Small intestine (tissue), 7 donors: ENCODE data around the gene ATP8B3. TPM values are rescaled to one million over a fixed set of nuclear protein-coding genes. Genes with fewer than 3 reads are reported as not detected.

Experiments used
- DNase-seq, 2 donors: peaks; one replicate each; pipeline versions ENCODE4 v3.0.0 to v3.0.0-alpha.2; 2013
- FAIRE-seq: peaks from 2 replicates; lab custom pipeline; 2012; peaks lifted over from hg19 to GRCh38; lab: Jason Lieb, UNC
- H3K27ac ChIP-seq, 3 donors: one replicate each; pipeline ENCODE4 v1.5.1; 2013; ENCODE audit warnings: low read length in 2 of 3, mild to moderate bottlenecking in 2 of 3, control low read depth in 1 of 3, inconsistent platforms in 1 of 3, low read depth in 1 of 3, moderate library complexity in 1 of 3
- H3K27me3 ChIP-seq, 3 donors: one replicate each; pipeline ENCODE4 v1.6.1; 2013; ENCODE audit warnings: low read length in 3 of 3, inconsistent platforms in 1 of 3; ENCODE audit not compliant: control insufficient read depth in 3 of 3, insufficient read depth in 3 of 3
- H3K36me3 ChIP-seq, 3 donors: one replicate each; pipeline ENCODE4 v1.6.1; 2013; ENCODE audit warnings: low read length in 3 of 3, inconsistent platforms in 1 of 3, low read depth in 1 of 3, mild to moderate bottlenecking in 1 of 3, moderate library complexity in 1 of 3; ENCODE audit not compliant: control insufficient read depth in 3 of 3, insufficient read depth in 2 of 3
- H3K4me1 ChIP-seq, 3 donors: one replicate each; pipeline ENCODE4 v1.6.1; 2013; ENCODE audit warnings: low read length in 2 of 3, inconsistent platforms in 1 of 3, low read depth in 1 of 3, mild to moderate bottlenecking in 1 of 3, moderate library complexity in 1 of 3; ENCODE audit not compliant: control insufficient read depth in 3 of 3, insufficient read depth in 2 of 3
- H3K4me3 ChIP-seq, 3 donors: one replicate each; pipeline ENCODE4 v1.5.1; 2013; ENCODE audit warnings: low read length in 3 of 3, control low read depth in 1 of 3, inconsistent platforms in 1 of 3, low read depth in 1 of 3, mild to moderate bottlenecking in 1 of 3, moderate library complexity in 1 of 3
- H3K9me3 ChIP-seq, 2 donors: one replicate each; pipeline ENCODE4 v1.6.1; 2013; ENCODE audit warnings: low read depth in 1 of 2, low read length in 1 of 2; ENCODE audit not compliant: control insufficient read depth in 2 of 2, insufficient read depth in 1 of 2
- WGBS, 3 donors: extraction: QIAGEN DNeasy Blood & Tissue Kit; methylation state at CpG; one replicate each; pipeline ENCODE4 v1.1.7; 2013; 5-methylcytosine and 5-hydroxymethylcytosine counted together
- polyA plus RNA-seq, 4 donors: library from polyadenylated mRNA; stranded (reverse) in 3 of 4; unstranded in 1 of 4; fragments of 200-250 nt in 3 of 4; fragments of 120-200 nt in 1 of 4; gene quantifications; one replicate each; pipeline versions ENCODE4 v1.2.1 to v1.2.3, GENCODE V29; 2013
- donor health status: healthy with polysubstance abuse.
- donor health status: control.
- donor health status: control.
- donor health status: Bipolar disorder and iron deficiency.
- donor health status: healthy.

Gene ATP8B3
- polyA plus RNA-seq, 4 donors: 0.45 to 0.52 (median 0.47) TPM; not detected in 1

DNA sequence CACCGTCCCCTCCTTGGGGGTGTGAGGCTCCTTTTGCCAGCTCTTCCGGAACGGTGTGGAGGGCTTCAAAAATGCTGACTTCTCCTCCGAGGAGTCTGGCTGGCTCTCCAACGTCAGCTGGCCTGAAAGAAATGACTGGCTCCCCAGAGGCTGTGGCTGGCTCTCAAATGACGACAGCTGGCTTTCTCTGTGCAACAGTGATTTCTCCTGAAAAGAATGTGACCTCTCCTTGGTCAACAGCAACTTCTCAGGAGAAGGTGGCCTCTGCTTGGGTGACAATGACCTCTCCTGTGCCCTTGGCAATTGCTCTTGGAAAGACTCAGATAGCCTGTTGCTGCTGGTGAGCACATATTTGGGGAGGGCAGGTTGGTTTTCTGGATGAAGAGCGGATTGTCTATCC is 29.6 kb downstream of the ATP8B3 start:
- H3K36me3 ChIP-seq: no peaks in the 10 kb centered on the region
- H3K4me1 ChIP-seq: no peaks in the 10 kb centered on the region
- DNase-seq (no peak), FAIRE-seq (no peak)
- no peak overlapping the region for H3K27ac ChIP-seq
- peaks cover 0 to 14% of the 10 kb centered on the region in 2 donors for H3K9me3 ChIP-seq
- H3K27me3 ChIP-seq: peaks cover 0 to 72% (median 23%) of the 10 kb centered on the region in 3 donors
- no peak overlapping the region for H3K4me3 ChIP-seq
- 70 to 79% (median 74%) methylated on average over 7 of the region's 7 CpGs for WGBS, 3 donors

DNA sequence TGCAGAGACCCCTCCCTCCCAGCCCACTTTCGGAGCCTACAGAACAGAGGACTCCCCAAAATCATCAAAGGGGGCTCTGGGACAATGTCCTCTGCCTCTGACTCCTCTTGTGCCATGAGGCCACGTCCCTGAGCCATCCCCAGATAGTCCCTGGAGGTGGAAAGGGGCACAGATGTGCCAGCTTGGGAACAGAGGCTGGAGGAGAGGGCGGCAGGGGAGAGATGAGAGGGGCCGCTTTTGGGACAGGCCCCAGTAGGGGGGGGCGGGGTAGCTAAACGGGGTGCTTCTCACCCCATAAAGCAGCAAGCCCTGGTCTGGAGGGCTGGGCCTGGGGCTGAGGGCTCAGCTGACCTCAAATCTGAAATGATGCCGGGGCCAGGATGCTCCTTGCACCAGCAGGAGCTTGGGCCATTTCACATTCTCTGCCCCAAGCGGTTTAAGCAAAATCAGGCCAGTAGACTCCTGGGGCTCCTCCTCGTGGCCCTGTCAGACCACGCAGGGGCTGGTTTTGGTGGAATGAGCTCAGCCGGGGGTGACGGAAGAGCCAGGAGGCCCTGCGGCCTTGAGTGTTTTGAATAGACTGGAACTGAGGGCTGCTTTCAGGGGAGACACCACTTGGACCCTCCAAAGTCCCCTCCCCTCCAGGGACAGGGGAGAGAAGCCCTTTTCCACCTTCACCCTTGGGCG is 31.7 kb downstream of the ATP8B3 start:
- H3K27me3 ChIP-seq: peaks cover 0 to 91% (median 34%) of the 10 kb centered on the region in 3 donors
- H3K4me1 ChIP-seq: no peaks in the 10 kb centered on the region
- H3K36me3 ChIP-seq: no peaks in the 10 kb centered on the region
- H3K9me3 ChIP-seq: peaks cover 0 to 16% of the 10 kb centered on the region in 2 donors
- no peak overlapping the region for H3K4me3 ChIP-seq
- no peak overlapping the region for H3K27ac ChIP-seq
- WGBS, 3 donors: 33 to 40% (median 38%) methylated on average over 14 of the region's 14 CpGs
- FAIRE-seq (no peak), DNase-seq (no peak)

DNA sequence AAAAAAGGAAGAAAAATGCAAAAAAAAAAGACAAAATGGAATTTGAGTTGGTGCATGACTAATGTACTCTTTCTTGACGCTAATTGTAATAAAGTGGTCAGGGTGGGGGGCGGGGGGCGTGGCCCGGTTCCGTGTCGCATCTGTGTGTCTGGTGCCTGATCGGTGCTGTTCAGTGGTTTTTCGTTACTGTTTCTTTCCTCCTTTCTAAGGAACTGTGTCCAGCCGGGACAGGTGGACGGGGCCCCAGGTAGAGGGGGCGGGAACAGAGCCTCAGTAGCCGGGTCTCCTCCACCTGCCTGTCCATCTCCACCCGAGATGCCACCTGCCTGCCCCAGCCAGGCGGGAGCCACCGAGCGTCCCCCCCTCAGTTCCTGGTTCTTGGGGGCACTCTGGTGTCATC is 32.5 kb downstream of the ATP8B3 start:
- Histone ChIP-seq H3K9me3 (peaks cover 0 to 22% of the 10 kb centered on the region in 2 donors), H3K4me3 (no peak overlapping the region), H3K27me3 (peaks cover 0 to 94% (median 41%) of the 10 kb centered on the region in 3 donors), H3K36me3 (no peaks in the 10 kb centered on the region), H3K4me1 (no peaks in the 10 kb centered on the region), H3K27ac (no peak overlapping the region)
- 17 to 30% (median 18%) methylated on average over 16 of the region's 16 CpGs for WGBS, 3 donors
- DNase-seq: no peak
- FAIRE-seq: no peak

DNA sequence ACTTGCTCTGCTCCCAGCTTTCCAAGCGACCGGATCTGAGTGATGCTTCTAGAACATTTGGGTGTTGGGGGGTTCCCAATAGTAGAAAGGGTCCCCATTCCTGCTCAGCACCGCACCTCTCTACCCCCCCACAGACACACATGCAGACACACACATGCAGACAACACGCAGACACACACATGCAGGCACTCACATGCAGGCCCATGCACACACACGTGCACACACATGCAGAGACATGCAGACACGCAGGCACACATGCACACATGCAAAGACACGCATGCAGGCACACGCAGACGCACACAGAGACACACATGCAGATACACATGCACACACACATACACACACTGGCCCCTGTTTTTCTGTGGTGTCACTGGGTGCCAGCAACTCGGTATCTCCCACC is 34.9 kb downstream of the ATP8B3 start:
- H3K4me1 ChIP-seq: no peaks in the 10 kb centered on the region
- DNase-seq (no peak), FAIRE-seq (no peak)
- no peak overlapping the region for H3K4me3 ChIP-seq
- peaks cover 0 to 92% (median 45%) of the 10 kb centered on the region in 3 donors for H3K27me3 ChIP-seq
- no peak overlapping the region for H3K27ac ChIP-seq
- WGBS, 3 donors: 56 to 60% (median 57%) methylated on average over 10 of the region's 10 CpGs
- peaks cover 0 to 19% of the 10 kb centered on the region in 2 donors for H3K9me3 ChIP-seq
- H3K36me3 ChIP-seq: no peaks in the 10 kb centered on the region

DNA sequence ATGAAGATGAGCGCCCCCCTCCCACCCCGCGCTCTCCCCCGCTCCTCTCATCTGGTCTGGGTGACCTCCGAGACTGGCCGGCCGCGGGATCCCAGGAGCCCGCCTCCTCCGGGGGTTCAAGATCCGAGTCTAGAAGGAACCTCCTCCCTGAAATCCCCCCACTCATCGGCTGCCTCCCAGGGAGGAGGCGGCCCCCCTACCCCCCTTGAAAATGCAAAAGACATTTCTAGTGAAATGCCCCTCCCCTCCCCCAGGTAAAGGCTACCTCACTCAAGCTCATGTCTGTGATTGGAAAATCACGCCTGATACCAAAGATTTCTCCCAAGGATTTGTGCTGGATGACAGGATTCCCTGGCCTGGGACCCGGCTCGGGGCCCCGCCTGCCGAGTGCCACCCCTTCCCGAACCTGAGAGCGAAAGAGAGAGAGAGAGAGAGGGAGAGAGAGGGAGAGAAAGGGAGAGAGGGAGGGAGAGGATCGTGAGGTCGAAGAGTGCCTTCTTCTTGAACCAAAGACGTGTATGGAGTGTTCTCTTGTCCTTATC is 35.4 kb downstream of the ATP8B3 start:
- Histone ChIP-seq H3K9me3 (peaks cover 0 to 16% of the 10 kb centered on the region in 2 donors), H3K4me1 (no peaks in the 10 kb centered on the region), H3K4me3 (no peak overlapping the region), H3K36me3 (no peaks in the 10 kb centered on the region), H3K27me3 (peaks cover 0 to 90% (median 44%) of the 10 kb centered on the region in 3 donors), H3K27ac (no peak overlapping the region)
- DNase-seq: no peak
- FAIRE-seq: no peak
- WGBS, 3 donors: 4 to 8% (median 7%) methylated on average over 23 of the region's 23 CpGs

DNA sequence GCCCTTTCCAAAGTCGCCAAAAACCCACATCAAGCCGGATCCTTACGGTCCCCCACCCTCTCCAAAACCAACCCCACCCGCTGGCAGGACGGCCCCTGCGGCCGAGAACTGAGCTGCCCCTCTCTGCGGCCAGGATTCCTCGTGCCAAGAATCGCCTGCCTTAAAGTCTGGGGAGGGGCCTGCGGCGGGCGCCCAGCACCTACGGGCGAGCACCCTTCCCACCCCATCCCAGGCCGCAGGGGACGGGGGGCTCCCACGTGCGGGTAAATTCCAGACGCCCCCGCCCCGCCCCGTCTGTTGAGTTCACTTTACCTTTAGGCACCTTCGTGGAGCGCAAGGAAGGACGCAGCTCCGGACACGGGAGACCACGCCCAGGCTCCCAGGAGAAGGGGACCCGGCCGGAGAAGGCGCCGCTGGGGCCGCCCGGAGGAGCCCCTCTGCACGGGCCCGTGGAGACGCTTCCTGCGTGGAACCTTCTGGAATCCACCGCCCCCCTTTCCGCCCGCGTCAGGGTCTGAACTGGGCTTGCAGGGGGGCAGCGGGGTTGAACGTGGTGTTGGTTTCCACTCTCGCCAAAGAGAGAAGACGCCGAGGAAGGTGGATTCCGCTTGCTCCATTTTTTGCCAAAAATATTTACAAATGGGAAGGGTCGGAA is 36.0 kb downstream of the ATP8B3 start:
- WGBS, 3 donors: 3 to 14% (median 5%) methylated on average over 47 to 50 of the region's 50 CpGs
- DNase-seq: no peak
- Histone ChIP-seq H3K27ac (no peak overlapping the region), H3K4me3 (no peak overlapping the region), H3K27me3 (peaks cover 0 to 92% (median 45%) of the 10 kb centered on the region in 3 donors), H3K4me1 (no peaks in the 10 kb centered on the region), H3K9me3 (peaks cover 0 to 14% of the 10 kb centered on the region in 2 donors), H3K36me3 (no peaks in the 10 kb centered on the region)
- FAIRE-seq: no peak

DNA sequence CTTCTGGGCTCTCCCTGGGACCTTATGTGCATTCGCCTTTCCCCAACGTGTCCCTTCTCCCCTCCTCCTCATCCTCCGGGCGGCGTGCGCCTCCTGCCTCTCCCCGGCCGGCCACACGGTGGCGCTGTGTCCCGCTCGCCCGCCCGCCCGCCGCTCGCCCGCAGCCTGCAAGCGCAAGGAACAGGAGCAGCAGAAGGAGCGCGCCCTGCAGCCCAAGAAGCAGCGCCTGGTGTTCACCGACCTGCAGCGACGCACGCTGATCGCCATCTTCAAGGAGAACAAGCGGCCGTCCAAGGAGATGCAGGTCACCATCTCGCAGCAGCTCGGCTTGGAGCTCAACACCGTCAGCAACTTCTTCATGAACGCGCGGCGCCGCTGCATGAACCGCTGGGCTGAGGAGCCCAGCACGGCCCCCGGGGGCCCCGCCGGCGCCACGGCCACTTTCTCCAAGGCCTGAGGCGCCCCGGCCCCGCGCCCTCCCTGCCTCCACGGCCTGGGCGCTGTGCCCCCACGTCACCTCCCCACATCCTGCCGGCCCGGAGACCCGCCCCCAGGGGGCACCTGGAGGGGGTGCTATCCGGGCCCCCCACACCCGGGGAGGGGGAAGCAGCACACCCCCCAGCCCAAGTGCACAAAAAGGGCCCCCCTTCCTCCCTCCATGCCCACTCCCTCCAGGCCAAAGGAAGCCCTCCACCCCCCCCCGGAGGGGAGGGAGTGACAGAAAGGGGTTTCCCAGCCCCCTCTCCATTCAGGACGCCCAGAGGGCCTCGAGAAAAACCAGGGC is 36.9 kb downstream of the ATP8B3 start:
- H3K36me3 ChIP-seq: no peaks in the 10 kb centered on the region
- no peak for DNase-seq
- H3K4me1 ChIP-seq: no peaks in the 10 kb centered on the region
- 11 to 32% (median 26%) methylated on average over 49 to 59 of the region's 59 CpGs for WGBS, 3 donors
- no peak overlapping the region for H3K27ac ChIP-seq
- no peak for FAIRE-seq
- peaks cover 0 to 90% (median 49%) of the 10 kb centered on the region in 3 donors for H3K27me3 ChIP-seq
- peaks cover 0 to 23% of the 10 kb centered on the region in 2 donors for H3K9me3 ChIP-seq
- no peak overlapping the region for H3K4me3 ChIP-seq

DNA sequence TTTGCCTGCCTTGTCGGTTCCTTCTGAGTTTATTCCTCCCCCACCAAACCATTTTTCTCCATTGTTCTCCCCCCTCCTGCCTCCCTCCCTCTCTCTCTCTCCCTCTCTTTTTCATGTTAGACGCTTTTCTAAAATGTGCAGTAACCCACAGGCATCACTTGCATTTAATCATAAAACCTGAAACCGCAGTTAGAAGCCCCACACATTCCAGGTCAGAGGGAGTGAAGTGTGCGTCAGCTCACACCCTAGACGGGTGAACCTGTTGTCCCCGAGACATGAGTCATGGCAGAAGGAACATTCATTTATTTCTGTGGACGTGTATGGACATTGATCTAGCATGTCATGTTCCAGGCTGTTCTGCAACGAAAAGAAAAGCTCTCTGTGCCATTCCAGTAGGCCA is 38.9 kb downstream of the ATP8B3 start:
- no peak overlapping the region for H3K4me3 ChIP-seq
- no peaks in the 10 kb centered on the region for H3K36me3 ChIP-seq
- DNase-seq: peak in 1 of 2 donors; percentile 87
- no peak overlapping the region for H3K27ac ChIP-seq
- 26 to 51% (median 30%) methylated on average over 8 of the region's 8 CpGs for WGBS, 3 donors
- no peak for FAIRE-seq
- H3K27me3 ChIP-seq: peaks cover 0 to 90% (median 47%) of the 10 kb centered on the region in 3 donors
- peaks cover 0 to 25% of the 10 kb centered on the region in 2 donors for H3K9me3 ChIP-seq
- no peaks in the 10 kb centered on the region for H3K4me1 ChIP-seq
